ENCODE data around the gene GTPBP2. TPM values are rescaled to one million over a fixed set of nuclear protein-coding genes. Genes with fewer than 3 reads are reported as not detected.
"Not testable (repeated sequence)": the region's sequence is repeated elsewhere in the genome, so short reads cannot be mapped to it uniquely, and the experiment has no call there.

Gene GTPBP2, protein sequence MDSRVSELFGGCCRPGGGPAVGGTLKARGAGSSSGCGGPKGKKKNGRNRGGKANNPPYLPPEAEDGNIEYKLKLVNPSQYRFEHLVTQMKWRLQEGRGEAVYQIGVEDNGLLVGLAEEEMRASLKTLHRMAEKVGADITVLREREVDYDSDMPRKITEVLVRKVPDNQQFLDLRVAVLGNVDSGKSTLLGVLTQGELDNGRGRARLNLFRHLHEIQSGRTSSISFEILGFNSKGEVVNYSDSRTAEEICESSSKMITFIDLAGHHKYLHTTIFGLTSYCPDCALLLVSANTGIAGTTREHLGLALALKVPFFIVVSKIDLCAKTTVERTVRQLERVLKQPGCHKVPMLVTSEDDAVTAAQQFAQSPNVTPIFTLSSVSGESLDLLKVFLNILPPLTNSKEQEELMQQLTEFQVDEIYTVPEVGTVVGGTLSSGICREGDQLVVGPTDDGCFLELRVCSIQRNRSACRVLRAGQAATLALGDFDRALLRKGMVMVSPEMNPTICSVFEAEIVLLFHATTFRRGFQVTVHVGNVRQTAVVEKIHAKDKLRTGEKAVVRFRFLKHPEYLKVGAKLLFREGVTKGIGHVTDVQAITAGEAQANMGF
- 49.7 TPM for total RNA-seq

DNA sequence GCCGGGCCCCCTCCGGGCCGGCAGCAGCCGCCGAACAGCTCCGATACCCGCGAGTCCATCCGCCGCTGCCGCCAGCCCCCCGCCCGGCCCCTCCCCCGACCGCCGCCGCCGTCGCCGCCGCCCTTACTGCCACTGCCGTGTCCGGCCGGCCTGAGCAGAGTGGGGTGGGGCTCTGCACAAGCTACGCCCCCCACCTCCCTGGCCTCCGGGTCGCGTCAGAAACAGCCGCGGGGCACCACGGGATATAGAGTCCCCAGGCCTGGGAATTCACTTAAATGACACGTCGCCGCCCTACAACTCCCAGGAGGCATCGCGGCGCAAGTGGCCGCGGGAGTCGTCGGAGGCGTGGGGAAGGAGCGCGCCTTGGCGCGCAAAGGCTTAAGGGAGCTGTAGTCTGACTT lies at the start of gene GTPBP2:
TSS of gene GTPBP2 (minus strand) at position 161 of the 401 bp plus-strand sequence. CDS start at position 59, 102 bp downstream.
- peak; percentile 90 for ATAC-seq

GRCh38 chr6:43678341-43678740 lies 49.3 kb upstream of the GTPBP2 start:
- ATAC-seq, result no peak

GRCh38 chr6:43677759-43678158 lies 48.7 kb upstream of the GTPBP2 start:
- no peak for ATAC-seq

DNA sequence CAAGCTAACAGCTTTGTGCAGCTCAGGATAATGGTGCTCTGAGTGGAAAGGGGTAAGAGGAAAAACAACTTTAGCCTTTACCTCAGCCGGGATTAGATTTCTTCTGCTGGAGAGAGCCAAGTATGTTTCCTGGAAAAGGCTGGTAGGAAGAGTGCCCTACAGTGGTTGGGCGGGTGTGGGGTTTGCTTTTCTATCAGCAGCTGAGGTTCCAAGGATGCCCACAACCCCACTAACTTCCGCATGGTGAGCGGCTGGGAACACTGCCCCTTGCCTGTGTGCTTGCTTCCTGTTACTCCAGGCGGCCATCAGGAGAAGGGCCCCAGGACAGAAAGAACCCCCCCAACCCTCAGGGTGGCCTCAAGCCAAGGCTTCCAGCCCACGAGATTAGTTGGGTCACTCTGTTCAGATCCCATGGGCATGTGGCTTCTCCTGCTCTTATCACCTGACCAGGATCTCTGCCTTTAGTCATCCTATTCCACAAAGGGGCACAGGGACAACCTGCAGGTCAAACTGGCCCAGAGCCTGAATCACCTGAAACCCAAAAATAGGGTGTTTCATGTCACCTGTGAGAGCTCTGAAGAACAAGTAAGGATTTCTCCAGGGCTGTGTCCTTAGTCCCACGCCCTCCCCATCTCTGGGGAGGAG lies 48.0 kb upstream of the GTPBP2 start:
- no peak for ATAC-seq

DNA sequence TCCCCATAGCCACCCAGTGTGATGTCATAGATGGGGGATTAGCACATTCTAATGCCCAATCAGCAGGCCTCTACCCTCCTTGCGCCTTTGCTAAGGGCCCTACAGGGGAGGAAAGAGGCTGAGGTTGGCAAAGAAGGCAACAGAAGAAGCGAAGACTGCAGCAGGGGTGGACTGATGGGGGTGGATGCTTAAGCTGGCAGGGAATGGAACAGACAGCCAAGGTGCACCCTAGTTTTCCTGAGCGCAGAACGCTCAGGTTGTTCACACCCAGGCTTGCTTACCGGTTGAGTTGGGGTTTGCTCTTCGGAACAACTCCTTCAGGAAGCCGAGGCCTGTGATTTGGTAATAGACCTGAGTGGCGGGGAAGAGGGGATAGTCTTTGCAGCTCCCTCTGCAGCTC lies 45.9 kb upstream of the GTPBP2 start:
- ATAC-seq, result no peak

DNA sequence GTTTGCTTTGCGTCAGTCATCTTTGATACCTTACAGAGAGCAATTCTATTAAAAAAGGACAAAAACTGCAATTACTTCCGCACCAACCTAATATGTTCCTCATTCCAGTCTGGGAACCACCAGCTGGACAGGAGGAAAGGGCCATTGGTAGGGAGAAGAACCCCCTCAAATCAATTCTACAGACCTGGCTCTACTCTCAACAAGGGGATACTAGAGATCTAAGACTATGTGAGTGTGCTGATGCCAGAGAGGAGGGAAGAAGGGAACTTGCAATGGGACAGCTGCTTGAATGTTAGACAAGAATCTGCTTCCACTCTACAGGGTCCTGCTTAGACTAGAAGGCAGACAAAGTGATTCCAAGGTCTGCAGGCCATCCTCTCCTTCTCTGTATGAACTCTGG lies 45.2 kb upstream of the GTPBP2 start:
- no peak for ATAC-seq

DNA sequence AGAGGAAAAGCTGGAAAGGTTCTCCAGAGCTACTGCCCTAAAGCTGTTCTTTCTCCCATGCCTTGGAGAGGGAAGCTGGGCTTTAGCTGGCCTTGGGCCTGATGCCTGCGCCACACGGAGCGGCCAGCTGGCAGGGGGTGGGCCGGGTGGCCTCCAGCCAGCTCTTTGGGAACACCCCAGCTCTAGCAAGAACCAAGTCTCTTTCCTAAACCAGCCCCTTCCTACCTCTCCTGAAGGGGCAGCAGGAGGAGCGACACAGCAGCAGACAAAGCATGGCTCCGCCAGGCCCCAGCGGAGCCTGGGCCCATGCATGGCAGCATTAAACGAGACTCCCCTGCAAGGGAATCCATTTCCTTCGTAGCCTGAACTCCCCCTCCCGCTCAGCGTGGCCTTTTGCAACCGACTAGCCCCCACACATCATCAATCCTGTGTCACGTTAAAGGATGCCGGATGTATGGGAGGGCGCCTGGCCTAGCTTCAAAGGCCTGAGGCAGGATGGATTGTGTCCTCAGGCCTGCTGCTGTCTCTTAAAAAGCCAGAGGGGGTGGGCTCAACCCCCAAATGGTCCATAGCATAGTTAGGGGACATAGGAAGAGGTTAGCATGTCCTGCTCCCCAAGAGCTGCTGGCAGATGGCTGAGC lies 44.5 kb upstream of the GTPBP2 start:
- ATAC-seq, result no peak

GRCh38 chr6:43671801-43672690 lies 43.0 kb upstream of the GTPBP2 start:
- no peak for ATAC-seq

DNA sequence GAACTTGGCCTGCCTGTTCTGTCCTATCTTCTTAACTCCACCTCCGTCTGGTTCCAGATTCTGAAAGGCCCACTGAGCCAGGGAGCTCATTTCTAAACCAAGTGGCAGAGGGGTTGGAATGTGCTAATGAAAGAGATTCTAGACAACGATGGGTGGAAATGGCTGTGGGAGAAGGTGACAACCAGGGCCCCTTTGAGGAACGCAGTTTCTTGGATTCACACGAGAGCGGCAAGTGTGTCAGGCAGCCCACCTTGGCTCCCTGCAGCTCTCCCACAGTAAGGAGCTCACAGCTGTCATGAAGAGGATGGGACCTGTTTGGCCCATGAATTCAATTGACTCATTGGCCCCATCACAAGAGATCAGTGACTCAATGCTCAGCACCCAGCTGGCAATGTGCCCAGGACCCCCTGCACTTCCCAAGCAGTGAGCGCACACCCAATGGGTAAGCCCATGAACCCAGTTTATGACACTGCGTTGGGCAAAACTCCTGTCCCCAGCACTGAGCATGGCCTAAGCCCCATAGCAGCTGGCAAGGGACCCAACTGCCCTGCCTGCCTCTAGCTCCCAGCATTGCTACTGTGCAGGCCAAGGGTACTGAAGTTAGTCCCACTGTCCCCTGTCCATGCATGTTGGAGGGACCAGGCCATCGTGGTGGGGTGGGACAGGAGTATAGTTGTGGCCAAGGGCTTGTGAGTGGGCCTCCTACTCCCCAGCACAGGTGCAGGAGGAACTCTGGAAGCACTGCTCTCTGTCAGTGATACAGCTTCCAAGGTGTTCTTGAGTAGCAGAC lies 42.1 kb upstream of the GTPBP2 start:
- ATAC-seq, result no peak

DNA sequence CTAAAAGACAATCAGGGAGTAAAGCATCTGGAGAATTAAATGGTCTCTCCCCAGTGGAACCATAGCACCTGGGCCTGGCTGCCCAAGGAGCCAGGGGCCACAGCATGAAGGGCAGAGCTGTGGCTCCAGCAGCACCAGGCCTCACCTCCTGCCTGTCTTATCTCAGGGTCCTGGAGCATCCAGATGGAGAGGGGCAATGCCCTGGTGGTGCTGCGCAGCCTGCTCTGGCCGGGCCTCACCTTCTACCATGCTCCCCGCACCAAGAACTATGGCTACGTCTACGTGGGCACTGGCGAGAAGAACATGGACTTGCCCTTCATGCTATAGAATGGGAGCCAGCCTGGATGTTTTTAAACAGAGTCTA lies 41.5 kb upstream of the GTPBP2 start:
- ATAC-seq, result no peak

GRCh38 chr6:43669922-43670622 lies 41.0 kb upstream of the GTPBP2 start:
- peak; percentile 72 for ATAC-seq

DNA sequence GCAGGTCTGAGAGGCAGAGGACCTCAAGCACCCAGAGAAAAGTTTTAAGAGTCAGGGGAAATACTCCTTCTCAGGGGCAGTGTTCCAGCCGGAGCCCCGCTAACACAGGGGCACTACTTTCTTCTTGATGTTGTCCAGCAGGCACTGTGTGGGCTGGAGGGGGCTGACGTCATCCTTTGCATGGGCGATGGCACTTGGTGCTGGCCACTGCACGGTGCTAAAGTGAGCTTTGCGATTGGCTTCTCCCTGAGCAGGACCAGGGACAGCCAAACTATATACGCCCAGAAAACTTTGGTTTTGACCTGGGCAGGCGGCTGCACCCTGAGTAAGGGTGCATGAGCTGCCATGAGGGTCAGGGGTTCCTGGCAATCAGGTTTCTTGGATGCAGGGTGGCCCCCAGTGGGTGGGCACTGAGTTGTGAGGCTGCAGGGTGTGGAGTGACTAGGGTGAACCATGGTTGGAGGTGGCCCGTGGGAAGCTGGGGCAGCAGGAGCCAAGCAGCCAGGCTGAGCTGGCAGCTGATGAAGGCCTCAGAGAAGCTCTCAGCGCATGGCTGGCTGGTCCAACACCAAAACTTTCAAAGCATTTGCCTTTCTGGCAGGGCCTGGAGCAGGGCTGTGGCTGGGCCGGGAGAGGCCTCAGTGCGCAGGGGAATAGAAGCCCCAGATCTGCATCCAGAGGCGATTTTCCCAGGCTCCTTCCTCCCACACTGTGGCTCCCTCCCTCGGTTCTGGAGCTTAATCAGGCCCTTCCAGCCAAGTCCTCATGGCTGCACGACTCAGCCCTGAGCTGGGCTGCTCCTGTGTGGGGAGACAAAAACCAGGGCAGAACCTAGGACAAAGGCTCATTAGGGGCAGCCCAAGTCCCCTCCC lies 40.2 kb upstream of the GTPBP2 start:
- ATAC-seq, result no peak

DNA sequence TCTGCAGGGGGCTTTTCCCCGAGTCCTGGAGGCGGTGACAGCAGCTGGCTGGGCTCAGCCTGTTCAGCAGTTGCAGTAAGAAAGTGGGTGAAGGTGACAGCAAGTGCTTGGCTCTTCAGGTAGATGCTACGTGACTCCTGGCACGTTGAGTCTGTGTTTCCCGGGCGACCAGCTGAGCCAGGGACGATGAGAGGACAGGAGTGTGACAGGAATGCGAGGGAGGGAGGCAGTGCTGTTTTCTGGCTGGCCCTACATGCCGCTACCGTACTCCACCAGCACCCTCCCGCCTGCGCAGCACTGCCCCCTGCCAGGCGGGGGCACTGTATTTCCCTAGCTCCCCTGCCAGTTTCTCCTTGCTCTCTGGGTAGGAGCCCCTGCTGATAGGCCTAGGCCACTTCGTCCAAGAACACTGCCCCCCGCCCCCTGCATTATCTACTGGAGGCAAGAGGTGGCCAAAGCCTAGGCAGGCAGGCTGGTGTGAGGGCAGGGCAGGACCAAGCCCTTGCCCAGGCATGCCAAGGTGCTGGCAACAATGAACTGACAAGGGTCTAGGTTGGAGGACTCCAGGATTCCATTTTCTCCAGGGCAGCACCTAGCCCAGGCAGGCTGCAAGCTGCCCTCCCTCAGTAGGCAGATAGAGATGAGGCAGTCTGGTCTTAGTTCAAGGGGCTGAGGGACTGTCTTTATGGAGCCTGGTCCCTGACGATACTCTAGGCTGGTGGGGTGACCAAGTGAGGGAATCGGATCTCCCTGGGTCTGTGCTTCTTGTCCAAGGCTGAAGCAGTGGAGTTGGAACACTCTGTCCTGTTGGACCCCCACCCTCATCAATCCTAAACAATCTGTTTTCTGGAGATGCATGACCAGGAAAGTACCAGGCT lies 39.3 kb upstream of the GTPBP2 start:
- peak; percentile 78 for ATAC-seq

DNA sequence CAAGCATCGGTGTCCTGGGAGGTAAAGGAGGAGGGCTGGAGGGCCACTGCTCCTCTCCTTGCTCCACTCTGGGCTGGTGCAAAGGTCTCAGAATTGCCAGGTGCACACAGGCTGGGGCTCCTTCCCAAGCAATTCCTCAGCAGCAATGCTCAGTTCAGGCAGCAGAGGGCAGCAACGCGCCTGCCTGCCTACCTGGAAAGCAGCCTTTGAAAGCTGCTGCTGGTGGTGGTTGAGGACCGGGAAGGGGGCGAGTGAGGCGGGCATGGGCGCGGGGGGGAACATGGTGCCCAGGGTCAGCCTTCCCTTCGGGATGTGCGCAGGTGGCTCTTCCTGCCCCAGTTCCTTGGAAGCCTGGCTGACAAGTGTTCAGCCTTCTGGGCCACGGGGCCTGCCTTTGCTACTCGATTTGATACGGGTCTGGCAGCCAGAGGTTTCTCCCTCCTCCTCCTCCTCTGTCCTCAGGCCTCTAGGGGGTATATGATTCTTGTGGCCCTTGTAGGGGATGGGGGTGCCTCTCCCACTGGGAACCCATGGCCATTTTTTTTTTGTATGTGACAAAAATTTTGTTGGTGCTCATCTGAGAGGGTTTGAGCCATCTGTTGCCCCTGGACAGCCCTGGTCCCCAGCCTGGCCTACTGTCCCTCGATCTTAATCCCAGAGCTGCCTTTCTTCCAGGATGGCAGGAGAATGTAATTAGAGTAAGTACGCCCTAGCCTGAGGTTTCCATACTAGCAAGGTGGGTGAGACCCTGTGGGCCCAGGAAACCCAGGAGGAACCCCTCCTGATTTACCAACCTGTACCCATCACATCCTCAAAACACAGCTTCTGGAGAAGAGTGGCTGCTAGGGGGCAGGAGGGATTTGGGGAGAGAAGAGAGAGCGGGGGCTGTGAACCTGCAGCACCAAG lies 38.4 kb upstream of the GTPBP2 start:
- peak; percentile 60 for ATAC-seq

DNA sequence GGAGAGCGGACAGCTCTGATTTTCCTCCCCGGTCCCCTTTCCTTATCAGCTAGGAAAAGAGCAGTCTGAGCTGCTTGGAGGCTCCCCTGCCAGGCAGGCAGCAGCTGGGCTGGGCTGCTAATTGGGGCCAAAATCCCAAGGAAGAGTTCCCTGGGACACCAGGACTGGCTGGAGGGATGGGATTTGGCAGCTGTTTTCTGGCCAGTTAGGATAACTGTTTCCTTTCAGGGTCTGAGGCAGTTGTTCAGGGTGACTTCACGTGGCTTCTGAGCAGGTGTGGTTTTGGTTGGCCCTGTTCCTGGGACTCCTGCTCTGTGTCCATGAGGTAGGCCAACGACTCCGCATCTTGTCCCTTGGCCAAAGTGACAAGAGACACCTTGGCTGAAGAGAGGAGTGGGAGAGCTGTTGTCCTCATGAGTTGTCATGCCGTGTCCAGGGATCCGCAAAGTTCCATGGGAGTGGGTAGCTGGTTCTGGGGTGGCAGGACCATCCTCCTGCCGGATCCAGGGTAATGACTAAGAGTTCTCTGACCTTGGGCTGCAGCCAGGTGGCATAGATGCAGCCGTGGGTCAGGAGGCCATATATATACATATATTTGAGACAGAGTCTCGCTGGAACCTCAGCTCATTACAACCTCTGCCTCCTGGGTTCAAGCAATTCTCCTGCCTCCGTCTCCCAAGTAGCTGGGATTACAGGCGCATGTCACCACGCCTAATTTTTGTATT lies 37.3 kb upstream of the GTPBP2 start:
- no peak for ATAC-seq

- no peak for ATAC-seq
These were observed 36.3 kb upstream of the GTPBP2 start for GRCh38 chr6:43665376-43665775.

DNA sequence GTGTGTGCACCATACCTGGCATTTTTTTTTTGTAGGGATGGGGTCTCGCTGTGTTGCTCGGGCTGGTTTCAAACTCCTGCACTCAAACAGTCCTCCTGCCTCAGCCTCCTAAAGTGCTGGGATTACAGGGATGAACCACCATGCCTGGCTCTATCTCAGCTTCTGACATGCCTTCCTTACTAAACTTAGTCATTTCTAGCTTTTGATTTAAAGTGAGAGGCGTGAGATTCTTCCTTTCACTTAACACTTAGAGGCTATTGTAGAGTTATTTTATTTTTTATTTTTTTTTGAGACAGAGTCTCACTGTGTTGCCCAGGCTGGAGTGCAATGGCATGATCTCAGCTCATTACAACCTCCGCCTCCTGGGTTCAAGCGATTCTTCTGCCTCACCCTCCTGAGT lies 33.9 kb upstream of the GTPBP2 start:
- not testable (repeated sequence) for ATAC-seq

Measured in esophagus mucosa (tissue), 1 donor.